ENCODE measurements around the gene ADGRB2.

Gene ADGRB2

GRCh38 chr1:31700468-31701090, 63.6 kb downstream of the ADGRB2 start:
- no peak for DNase-seq (ENCODE audit: low read depth)

- DNase-seq (ENCODE audit: low read depth) = no peak
These were observed 64.7 kb downstream of the ADGRB2 start for GRCh38 chr1:31699341-31699891.

DNA sequence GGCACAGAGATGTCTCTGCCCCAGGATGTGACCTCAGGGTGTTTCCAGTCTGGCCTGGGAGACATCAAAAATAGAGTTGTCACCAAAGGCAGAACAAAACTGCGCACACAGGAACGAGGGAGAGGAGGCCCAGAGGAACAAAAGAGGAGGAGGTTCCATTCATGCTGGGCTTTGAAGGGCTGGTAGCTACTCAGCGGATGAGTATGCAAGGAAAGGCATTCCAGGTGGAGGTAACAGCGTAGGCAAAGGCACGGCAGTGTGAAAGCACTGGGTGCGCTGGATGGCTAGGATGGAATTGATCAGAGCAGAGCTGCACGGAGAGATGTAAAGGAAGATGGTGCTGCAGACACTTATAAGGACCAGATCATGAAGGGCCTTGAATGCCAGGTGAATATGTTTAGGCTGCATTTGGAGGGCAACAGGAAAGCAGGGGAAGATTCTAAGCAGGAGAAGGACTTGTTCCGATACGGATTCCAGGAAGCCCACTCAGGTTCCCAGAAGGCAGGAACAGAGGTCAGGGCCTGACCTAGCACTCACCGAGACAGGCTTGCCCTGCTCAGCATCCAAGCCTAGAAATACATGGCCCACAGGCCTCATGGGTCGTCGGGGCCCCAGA, 66.7 kb downstream of the ADGRB2 start:
- no peak for DNase-seq (ENCODE audit: low read depth)

DNA sequence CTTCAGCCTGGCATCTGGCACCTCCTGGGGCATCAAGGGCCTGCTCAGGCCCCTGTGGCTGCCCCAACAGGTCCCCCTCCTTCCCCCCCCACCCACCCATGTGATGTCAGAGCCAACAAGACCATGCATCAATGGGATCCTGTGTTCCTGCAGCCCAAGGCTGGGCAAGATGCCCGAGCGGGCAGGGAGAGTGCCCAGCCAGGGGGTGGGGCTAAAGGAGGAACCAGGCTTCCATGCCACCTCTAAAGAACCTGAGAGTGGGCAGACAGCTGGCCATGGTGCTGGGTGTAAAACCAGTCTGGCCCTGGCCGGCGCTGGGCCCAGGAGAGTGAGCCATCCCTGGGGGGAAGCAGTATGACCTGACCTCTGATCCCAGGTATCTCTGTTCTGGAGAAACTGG, 67.9 kb downstream of the ADGRB2 start:
- no peak for DNase-seq (ENCODE audit: low read depth)

DNA sequence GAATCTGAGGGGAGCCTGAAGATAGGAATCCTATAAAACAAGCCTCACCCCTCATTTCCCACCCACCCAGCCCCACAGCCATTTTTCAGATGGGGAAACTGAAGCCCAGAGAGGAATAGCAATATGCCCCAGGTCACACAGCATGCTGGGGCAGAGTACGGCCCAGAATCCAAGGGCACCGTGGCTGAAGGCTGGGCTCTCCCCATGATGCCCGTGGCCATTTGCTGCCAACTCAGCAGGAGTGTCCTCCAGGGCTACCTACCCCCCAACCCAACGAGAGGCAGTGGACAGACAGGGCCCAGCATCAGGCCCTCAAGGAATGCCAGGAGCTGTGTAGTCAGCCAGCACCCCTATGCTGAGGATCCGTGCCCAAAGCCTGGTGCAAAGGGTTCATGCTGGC, 68.8 kb downstream of the ADGRB2 start:
- no peak for DNase-seq (ENCODE audit: low read depth)

DNA sequence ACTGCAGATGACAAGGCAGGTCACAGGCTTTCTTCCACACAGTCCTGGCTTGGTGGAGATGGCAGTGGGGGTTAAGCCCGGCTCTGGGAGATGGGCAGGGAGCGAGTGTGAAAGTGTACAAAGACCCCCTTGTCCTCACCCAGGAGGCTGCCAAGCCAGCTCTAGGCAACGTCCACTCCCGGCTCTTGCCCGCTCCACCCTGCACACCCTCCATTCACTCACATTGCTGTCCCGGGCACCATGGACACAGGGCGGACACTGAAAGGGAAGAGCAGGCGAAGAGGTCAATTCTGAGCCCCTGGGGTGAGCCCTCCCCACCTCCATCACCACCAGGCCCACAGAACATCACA, 69.2 kb downstream of the ADGRB2 start:
- no peak for DNase-seq (ENCODE audit: low read depth)

- no peak for DNase-seq (ENCODE audit: low read depth)
These were observed 69.8 kb downstream of the ADGRB2 start for GRCh38 chr1:31694069-31694963.

GRCh38 chr1:31693231-31693630, 70.9 kb downstream of the ADGRB2 start:
- DNase-seq (ENCODE audit: low read depth) = no peak

GRCh38 chr1:31691951-31692350, 72.2 kb downstream of the ADGRB2 start:
- no peak for DNase-seq (ENCODE audit: low read depth)

- no peak for DNase-seq (ENCODE audit: low read depth)
These were observed 72.7 kb downstream of the ADGRB2 start for GRCh38 chr1:31691446-31691845.

GRCh38 chr1:31690921-31691320, 73.2 kb downstream of the ADGRB2 start:
- no peak for DNase-seq (ENCODE audit: low read depth)

- DNase-seq (ENCODE audit: low read depth) = peak; percentile 98
These were observed 74.3 kb downstream of the ADGRB2 start for GRCh38 chr1:31689854-31690253.

- peak; percentile 14 for DNase-seq (ENCODE audit: low read depth)
These were observed 74.8 kb downstream of the ADGRB2 start for GRCh38 chr1:31689379-31689778.

DNA sequence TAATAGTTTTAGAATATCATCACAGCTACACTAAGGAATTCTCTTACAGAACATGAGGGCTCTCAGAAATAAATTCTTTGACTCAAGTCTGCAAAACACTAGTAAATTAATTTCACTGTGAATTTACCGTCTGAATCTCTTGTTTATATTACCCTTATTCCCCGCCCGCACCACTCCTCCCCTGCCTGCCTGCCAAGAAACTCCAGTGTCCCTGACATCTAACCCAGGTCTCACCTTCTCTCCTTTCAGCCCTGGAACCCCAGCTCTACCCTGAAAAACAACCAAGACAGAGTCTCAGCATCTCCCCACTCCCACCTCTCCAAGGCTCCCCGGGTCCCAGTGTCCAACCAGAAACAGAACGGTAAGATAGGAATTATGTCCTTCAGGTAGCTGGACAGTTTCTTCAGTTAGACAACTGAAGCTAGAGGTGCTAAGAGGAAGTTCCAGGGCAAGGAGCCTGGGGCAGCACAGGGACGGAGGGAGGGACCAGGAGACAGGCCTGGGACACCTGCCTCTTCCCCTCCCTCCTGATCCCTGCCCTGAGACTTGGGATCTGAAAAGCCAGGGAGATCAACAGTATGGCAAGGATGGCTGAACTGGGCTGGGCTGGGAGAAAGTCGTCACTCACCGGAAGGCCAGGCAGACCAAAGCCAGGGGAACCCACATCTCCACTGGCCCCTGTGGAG, 75.8 kb downstream of the ADGRB2 start:
- no peak for DNase-seq (ENCODE audit: low read depth)

- no peak for DNase-seq (ENCODE audit: low read depth)
These were observed 76.5 kb downstream of the ADGRB2 start for GRCh38 chr1:31687601-31688000.

DNA sequence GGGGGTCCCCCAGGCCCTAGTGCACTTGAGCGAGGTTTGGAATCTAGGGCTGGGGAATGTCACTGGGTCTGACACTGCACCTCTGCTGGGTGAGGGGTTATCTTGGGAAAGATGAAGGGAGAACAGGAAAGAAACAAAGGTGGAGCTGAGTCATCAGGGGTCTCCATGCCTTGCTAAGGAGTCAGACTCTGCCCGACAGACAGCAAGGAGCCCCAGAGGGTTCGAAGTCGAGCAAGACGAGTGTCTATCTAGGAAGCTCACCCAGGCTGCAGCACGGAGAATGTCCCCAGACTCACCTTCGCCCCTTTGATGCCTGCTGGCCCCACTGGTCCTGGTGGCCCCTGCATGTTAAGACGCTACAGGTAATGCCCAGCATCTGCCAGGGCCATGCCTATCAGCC, 78.3 kb downstream of the ADGRB2 start:
- no peak for DNase-seq (ENCODE audit: low read depth)

DNA sequence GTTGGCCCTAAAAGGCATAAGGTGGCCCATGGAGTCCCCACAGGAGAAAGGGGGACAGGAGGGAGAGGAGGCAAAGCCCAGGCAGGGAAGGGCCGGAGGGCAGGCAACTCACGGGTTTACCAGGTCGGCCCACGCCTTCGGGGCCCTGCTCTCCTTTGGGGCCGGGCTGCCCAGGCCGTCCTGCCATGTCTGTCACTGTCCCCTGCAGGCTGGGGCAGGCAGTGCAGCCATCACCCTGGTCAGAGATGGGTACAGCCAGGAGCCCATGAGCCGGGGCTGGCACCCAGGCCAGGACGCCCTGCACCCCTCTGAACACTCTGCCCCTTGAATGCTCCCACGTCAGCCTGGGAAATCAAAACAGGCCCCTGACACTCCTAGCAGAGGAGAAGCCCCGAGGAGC, 80.1 kb downstream of the ADGRB2 start:
- no peak for DNase-seq (ENCODE audit: low read depth)

DNA sequence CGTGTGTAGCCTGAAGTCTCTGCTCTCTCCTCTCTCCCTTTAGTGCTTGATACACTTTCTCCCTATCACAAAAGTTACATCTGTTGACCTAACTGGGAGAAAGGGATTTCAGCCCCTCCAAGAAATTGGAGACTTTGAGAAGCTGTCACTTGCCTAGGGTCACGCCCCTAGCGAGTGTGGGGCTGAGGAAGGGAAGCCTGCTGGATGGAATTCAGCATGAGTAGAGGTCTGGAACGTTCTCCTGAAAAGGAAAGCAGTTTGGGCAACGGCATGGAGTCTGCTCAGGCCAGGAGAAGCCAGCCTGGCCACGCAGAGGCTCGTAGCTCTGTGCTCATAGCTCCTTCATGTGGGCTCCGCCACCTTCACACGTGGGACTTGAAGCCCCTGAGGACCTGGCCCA, 82.7 kb downstream of the ADGRB2 start:
- no peak for DNase-seq (ENCODE audit: low read depth)

DNA sequence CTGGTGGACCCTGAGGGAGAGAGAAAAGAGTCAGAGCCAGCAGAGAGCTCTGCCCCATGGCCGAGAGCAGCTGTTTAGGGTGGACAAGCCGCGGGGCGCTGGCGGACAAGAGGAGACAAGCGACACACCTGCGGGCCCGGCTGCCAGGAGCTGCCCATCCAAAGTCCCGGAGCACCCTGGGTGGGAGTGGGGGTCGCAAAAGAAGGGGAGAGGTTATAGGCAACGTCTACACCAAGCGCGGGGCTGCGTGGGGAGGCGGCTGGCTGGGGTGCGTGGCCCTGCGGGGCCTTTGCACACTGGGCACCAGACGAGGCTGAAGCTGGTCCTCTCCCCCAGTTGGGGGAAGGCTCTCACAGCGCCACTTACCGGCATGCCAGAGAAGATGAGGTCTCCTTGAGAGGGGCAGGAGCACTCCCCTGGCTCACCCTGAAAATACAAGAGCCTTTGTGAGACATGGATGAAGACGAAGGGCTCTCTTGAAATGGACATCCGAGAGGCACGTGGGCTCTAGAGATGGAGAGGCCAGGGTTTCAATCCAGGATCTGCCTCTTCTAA, 84.4 kb downstream of the ADGRB2 start:
- no peak for DNase-seq (ENCODE audit: low read depth)

DNA sequence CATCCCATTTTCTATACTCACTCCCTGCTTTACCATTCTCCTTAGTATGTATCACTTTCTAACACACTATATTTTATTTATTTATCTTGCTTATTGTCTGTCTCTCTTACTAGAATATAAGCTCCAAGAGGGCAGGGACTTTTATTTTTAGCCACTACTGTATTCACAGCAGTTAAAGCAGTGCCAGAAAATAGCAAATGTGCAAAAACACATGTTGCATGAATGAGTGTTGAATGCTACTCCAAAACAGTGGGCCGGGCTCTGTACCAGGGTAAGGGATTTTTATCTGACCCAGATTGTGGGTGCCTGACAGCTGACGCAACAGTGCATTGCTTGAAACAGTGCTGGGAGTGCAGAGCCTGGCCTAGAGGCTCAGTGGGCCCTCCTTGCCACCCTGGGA, 85.0 kb downstream of the ADGRB2 start:
- DNase-seq (ENCODE audit: low read depth) = no peak

GRCh38 chr1:31678681-31679080, 85.5 kb downstream of the ADGRB2 start:
- no peak for DNase-seq (ENCODE audit: low read depth)

DNA sequence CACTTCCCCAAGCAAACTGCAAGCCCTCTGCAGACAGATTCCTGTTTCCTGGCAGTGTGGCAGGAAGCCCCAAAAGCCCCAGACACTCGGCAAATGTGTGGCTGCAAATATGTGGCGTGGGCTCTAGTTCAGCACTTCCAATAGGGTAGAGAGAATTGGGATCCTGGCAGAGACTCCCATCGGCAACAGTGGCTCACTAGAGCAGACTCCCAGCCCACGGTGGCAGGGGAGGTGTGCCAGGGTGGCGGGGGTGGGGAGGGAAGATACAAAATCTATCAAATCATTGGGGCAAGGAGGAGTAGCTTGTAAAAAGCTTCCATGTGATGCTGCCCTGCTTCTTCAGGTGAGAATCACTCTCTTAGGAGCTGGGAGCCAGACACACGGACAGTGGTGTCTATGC, 86.2 kb downstream of the ADGRB2 start:
- DNase-seq (ENCODE audit: low read depth) = no peak

Data from ELR (cell line).